Measurements from ENCODE around the gene AGMO.

Gene AGMO

DNA sequence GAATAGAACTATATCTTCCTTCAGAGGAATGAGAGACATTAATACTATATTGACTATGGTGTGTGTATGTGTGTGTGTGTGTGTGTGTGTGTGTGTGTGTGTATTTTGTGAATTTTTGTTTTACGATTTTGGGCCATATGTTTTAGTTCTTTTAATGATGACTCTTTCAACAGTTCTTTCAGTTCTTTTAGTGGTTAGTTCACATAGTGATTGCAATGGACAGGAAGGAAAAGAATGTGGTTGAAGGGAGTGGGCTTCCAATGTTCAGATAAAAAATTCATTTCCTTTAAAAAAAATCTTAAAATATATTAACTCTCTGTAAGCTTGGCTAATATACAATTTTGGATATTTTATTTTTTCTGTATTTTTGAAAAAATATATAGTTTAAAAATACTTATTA is 343.6 kb downstream of the AGMO start:
- DNase-seq (ENCODE audit: low read depth) = no peak

DNA sequence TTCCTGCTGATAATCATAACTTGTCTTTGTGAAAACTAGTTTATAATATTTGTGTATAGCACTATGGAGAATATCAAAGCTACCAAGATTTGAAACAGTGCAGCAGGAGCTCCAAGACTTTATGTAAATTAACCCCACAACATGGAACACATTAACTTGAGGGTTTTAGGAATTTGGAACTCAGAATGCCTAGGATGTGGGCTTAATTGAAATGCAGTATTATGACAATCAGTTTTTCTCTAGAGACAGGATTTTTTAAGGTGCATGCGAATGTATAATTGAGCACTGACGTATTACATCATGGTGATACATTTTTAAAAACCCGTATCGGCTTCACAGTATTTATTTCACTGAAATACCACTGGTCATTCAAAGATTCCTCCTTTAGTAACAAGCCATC is 346.2 kb downstream of the AGMO start:
- DNase-seq (ENCODE audit: low read depth) = no peak

- no peak for DNase-seq (ENCODE audit: low read depth)
Measured at GRCh38 chr7:15214976-15215375, 346.8 kb downstream of the AGMO start.

- no peak for DNase-seq (ENCODE audit: low read depth)
Measured at GRCh38 chr7:15213093-15213492, 348.7 kb downstream of the AGMO start.

GRCh38 chr7:15209429-15209828 is 352.4 kb downstream of the AGMO start:
- no peak for DNase-seq (ENCODE audit: low read depth)

DNA sequence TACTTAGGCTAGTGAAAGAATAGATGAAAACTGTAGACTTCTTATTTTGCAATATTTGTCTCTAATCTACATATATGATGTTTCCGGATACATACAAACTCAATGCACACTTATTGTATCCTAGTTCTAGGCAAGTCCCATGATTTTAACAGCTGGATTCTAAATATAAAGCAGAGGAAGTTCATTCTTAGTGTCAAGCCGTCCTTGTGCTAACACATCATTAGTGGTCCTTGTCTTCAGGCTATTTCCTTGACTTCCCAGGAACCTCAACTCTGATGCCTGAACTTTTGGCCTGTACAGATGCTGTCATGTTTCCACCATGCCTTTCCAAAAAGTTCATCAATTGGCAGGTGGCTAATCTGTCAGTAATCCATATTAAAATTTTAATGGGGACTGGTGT is 357.4 kb downstream of the AGMO start:
- no peak for DNase-seq (ENCODE audit: low read depth)

- DNase-seq (ENCODE audit: low read depth) = no peak
Measured at GRCh38 chr7:15199482-15199881, 362.3 kb downstream of the AGMO start.

GRCh38 chr7:15197042-15197977 is 364.5 kb downstream of the AGMO start:
- DNase-seq (ENCODE audit: low read depth) = no peak

DNA sequence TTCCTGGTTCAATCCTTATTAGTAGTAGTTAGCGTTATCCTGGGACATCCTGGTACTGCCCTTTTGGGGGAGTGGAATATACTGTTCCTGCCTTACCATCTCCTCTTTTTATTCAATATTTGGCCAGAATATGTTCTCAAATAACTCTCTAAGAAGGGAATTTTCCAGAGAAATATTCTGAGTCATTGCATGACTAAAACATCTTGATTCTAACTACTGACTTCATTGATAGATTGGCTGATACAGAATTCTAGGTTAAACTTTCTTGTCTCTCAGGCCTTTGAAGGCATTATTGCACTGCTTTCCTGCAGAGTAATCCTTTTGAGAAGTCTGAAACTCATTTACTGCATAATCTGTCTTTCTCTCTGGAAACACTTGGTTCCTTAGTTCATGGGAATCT is 383.8 kb downstream of the AGMO start:
- DNase-seq (ENCODE audit: low read depth) = no peak

GRCh38 chr7:15176089-15176488 is 385.7 kb downstream of the AGMO start:
- no peak for DNase-seq (ENCODE audit: low read depth)

- no peak for DNase-seq (ENCODE audit: low read depth)
Measured at GRCh38 chr7:15175152-15175551, 386.7 kb downstream of the AGMO start.

- no peak for DNase-seq (ENCODE audit: low read depth)
Measured at GRCh38 chr7:15174485-15174884, 387.3 kb downstream of the AGMO start.

DNA sequence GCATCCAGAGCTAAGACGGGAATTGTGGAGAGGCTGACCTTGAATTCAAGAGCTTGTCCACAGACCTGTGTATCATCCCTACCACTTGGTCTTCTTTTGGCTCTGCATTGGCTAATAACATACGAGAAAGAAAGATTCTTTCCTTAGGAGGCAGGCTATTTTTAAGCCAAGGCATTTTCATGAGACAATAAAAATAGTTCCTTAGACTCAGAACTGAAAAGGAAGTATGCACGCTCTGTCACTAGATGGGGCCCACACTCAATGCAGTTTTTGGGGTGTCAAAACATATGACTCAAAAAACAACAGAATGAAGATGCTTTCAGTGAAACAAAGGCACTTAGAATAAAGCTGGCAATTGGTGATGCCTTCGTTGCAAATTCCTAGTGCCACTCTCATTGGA is 393.3 kb downstream of the AGMO start:
- DNase-seq (ENCODE audit: low read depth) = no peak

- no peak for DNase-seq (ENCODE audit: low read depth)
Measured at GRCh38 chr7:15167912-15168311, 393.9 kb downstream of the AGMO start.

DNA sequence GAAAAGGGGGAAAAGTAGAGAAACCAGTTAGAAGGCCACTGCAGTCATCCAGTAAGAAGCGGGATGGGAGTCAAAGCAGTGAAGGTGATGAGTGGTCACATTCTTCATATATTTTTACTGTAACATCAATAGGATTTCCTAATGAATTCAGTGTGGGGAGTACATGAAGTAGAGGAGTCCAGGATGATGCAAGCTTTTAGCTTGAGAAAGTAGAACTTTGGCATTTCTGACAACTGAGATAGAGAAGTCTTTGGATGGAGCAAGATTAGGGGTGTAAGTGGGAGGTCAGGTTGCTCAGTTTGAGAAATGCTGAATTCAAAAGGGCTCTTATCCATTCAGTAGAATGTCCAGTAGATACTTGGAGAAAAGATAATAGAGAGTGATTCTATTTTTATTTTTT is 395.2 kb downstream of the AGMO start:
- DNase-seq (ENCODE audit: low read depth) = no peak

DNA sequence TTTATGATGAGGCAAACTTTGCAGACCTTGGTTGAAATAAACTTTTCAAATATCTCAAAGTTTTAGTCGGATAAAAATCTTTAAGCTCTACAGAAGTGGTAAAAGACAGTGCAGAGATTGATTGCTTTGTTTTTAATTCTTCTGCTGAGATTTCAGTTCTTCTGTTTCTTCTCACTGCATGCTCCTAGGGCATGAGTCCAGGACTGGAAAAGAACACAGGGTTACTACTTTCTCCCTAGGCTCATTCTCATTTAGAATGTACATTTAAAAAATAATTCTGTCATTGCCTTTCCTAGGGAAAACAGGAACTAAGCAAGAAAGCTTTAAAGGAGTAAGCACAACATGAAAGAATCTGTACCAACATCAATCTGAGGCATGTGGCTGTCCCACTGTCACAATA is 402.6 kb downstream of the AGMO start:
- DNase-seq (ENCODE audit: low read depth) = no peak

GRCh38 chr7:15158141-15158810 is 403.5 kb downstream of the AGMO start:
- DNase-seq (ENCODE audit: low read depth) = no peak

Data from stimulated activated CD8-positive, alpha-beta memory T cell treated with anti-CD3 and anti-CD28 coated beads, Interleukin-15, amount 100 ng/mL, for 24 hours (primary cell).